HEK293 (cell line): Measurements from ENCODE around the gene MAP3K5.
A peak's percentile ranks its signal among the peaks of the same experiment; 100 is the strongest.

ENCODE experiments used
- CTCF ChIA-PET: fragments of 350-600 bp; formaldehyde crosslinking; extraction: SDS; loops from one replicate; lab custom pipeline; 2021; ENCODE audit warnings: antibody characterized with exemption; lab: Yijun Ruan, JAX
- POLR2A ChIA-PET: fragments of 300-600 bp; formaldehyde crosslinking; extraction: SDS; loops from one replicate; lab custom pipeline; 2020; ENCODE audit warnings: antibody characterized with exemption, inconsistent platforms; lab: Yijun Ruan, JAX
- H3K27ac ChIP-seq: fragments of 200-500 bp; sonication (Bioruptor generic); 2 replicates; pipeline ENCODE4 v1.5.1; 2014; ENCODE audit warnings: low read depth, low read length, control low read depth, inconsistent platforms; ENCODE audit errors: extremely low read depth
- H3K36me3 ChIP-seq, 2 experiments: fragments of 200-500 bp in 1 of 2; sonication (Bioruptor generic) in 1 of 2; 1 replicate in 1 of 2; 2 replicates in 1 of 2; pipeline ENCODE4 v1.5.1; 2014 to 2017; ENCODE audit warnings: inconsistent platforms in 2 of 2, low read length in 2 of 2; ENCODE audit not compliant: control insufficient read depth in 2 of 2, insufficient read depth in 1 of 2
- H3K4me1 ChIP-seq: fragments of 200-500 bp; sonication (Bioruptor generic); 2 replicates; pipeline ENCODE4 v1.5.1; 2014; ENCODE audit warnings: mild to moderate bottlenecking, low read length, inconsistent platforms; ENCODE audit not compliant: control insufficient read depth, insufficient read depth
- H3K4me3 ChIP-seq: 2 replicates; pipeline ENCODE4 v1.5.1; 2011; ENCODE audit warnings: low read depth, mild to moderate bottlenecking, control low read depth, low read length, moderate library complexity
- H3K9me3 ChIP-seq: fragments of 200-500 bp; sonication (Bioruptor generic); 2 replicates; pipeline ENCODE4 v1.5.1; 2014; ENCODE audit warnings: low read depth, low read length, inconsistent platforms; ENCODE audit not compliant: control insufficient read depth, insufficient read depth
- PRDM1 ChIP-seq: fragments of 450-650 bp; formaldehyde crosslinking; IDR thresholded peaks from 2 replicates; pipeline ENCODE4; 2016; ENCODE audit warnings: missing biosample characterization, missing genetic modification characterization
- REPIN1 ChIP-seq: fragments of 450-650 bp; formaldehyde crosslinking; IDR thresholded peaks from 2 replicates; pipeline ENCODE4 v1.5.1; 2017; ENCODE audit warnings: missing biosample characterization, missing genetic modification characterization, low read depth
- TCF7L2 ChIP-seq: IDR thresholded peaks from 2 replicates; pipeline ENCODE4 v1.6.1; 2011; ENCODE audit warnings: low read depth, mild to moderate bottlenecking, inconsistent platforms, low read length, moderate library complexity, borderline replicate concordance
- YY1 ChIP-seq: fragments of 450-650 bp; formaldehyde crosslinking; IDR thresholded peaks from 2 replicates; pipeline ENCODE4 v1.5.1; 2018; ENCODE audit warnings: missing biosample characterization, missing genetic modification characterization
- ZBTB21 ChIP-seq: fragments of 450-650 bp; formaldehyde crosslinking; IDR thresholded peaks from 2 replicates; pipeline ENCODE4 v1.5.1; 2017; ENCODE audit warnings: missing biosample characterization, missing genetic modification characterization
- ZNF121 ChIP-seq: fragments of 450-650 bp; formaldehyde crosslinking; IDR thresholded peaks from 2 replicates; pipeline ENCODE4 v1.5.1; 2016; ENCODE audit warnings: missing biosample characterization, missing genetic modification characterization
- ZNF335 ChIP-seq: fragments of 450-650 bp; formaldehyde crosslinking; conservative IDR thresholded peaks from 2 replicates; pipeline ENCODE4 v1.5.1; 2016; ENCODE audit warnings: missing biosample characterization, missing genetic modification characterization
- ZNF37A ChIP-seq: fragments of 450-650 bp; IDR thresholded peaks from 2 replicates; pipeline ENCODE4 v1.5.1; 2018; ENCODE audit warnings: missing biosample characterization, missing genetic modification characterization
- ZNF473 ChIP-seq: fragments of 450-650 bp; formaldehyde crosslinking; IDR thresholded peaks from 2 replicates; pipeline ENCODE4 v1.5.1; 2017; ENCODE audit warnings: missing biosample characterization, missing genetic modification characterization
- ZNF624 ChIP-seq: fragments of 450-650 bp; formaldehyde crosslinking; IDR thresholded peaks from 2 replicates; pipeline ENCODE4 v1.5.1; 2017; ENCODE audit warnings: missing biosample characterization, missing genetic modification characterization
- ZNF626 ChIP-seq: fragments of 450-650 bp; sonication (Bioruptor Pico); formaldehyde crosslinking; IDR thresholded peaks from 2 replicates; pipeline ENCODE4 v1.5.1; 2018; ENCODE audit warnings: missing biosample characterization, missing genetic modification characterization, inconsistent platforms
- ZNF701 ChIP-seq: fragments of 450-650 bp; formaldehyde crosslinking; IDR thresholded peaks from 2 replicates; pipeline ENCODE4 v1.5.1; 2016; ENCODE audit warnings: missing biosample characterization, missing genetic modification characterization
- ZNF768 ChIP-seq: fragments of 450-650 bp; formaldehyde crosslinking; IDR thresholded peaks from 2 replicates; pipeline ENCODE4 v1.5.1; 2018; ENCODE audit warnings: missing biosample characterization, mild to moderate bottlenecking, missing genetic modification characterization
- ZNF791 ChIP-seq: fragments of 450-650 bp; formaldehyde crosslinking; IDR thresholded peaks from 2 replicates; pipeline ENCODE4 v1.5.1; 2016; ENCODE audit warnings: missing biosample characterization, missing genetic modification characterization
- TF ChIP-seq, protein P1 (sequence below): fragments of 450-650 bp; formaldehyde crosslinking; IDR thresholded peaks from 2 replicates; pipeline ENCODE4 v1.5.1; 2016; ENCODE audit warnings: missing biosample characterization, missing genetic modification characterization
- TF ChIP-seq, protein P2 (sequence below): fragments of 450-650 bp; formaldehyde crosslinking; IDR thresholded peaks from 2 replicates; pipeline ENCODE4 v1.5.1; 2016; ENCODE audit warnings: missing biosample characterization, missing genetic modification characterization
- TF ChIP-seq, protein P3 (sequence below): fragments of 450-650 bp; formaldehyde crosslinking; IDR thresholded peaks from 2 replicates; pipeline ENCODE4; 2016; ENCODE audit warnings: missing biosample characterization, missing genetic modification characterization
- TF ChIP-seq, protein P4 (sequence below): fragments of 450-650 bp; formaldehyde crosslinking; IDR thresholded peaks from 2 replicates; pipeline ENCODE4 v1.5.1; 2016; ENCODE audit warnings: missing biosample characterization, missing genetic modification characterization, low read depth
- TF ChIP-seq, protein P5 (sequence below): fragments of 450-650 bp; formaldehyde crosslinking; IDR thresholded peaks from 2 replicates; pipeline ENCODE4 v1.5.1; 2017; ENCODE audit warnings: missing biosample characterization, missing genetic modification characterization

MAP3K5 gene

DNA sequence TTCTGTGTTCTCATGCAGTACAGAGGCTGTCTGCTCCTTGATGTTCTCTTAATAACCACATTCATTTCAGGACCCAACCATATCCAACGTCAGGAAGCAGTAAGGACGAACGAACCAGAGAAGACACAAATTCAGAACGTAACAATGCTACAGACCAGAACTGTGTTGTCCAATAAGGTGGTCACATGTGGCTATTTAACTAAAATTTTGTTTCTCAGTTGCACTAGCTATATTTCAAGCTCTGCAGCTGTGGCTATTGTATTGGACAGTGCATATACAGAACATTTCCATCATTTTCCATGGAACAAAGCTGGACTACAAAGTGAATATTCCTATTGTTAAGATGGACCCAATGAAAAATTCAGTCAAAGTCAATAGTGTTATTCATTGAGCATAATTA lies 269.1 kb downstream of the MAP3K5 start:
- H3K4me1 ChIP-seq = peaks cover 29% of the 10 kb centered on the region
- TF ChIP-seq ZNF626 (tag by site-specific recombination) (no peak), PRDM1 (tag by site-specific recombination) (no peak), ZNF701 (tag by site-specific recombination) (no peak), ZNF624 (no peak), YY1 (tag by site-specific recombination) (no peak)
- TF ChIP-seq, protein P1, sequence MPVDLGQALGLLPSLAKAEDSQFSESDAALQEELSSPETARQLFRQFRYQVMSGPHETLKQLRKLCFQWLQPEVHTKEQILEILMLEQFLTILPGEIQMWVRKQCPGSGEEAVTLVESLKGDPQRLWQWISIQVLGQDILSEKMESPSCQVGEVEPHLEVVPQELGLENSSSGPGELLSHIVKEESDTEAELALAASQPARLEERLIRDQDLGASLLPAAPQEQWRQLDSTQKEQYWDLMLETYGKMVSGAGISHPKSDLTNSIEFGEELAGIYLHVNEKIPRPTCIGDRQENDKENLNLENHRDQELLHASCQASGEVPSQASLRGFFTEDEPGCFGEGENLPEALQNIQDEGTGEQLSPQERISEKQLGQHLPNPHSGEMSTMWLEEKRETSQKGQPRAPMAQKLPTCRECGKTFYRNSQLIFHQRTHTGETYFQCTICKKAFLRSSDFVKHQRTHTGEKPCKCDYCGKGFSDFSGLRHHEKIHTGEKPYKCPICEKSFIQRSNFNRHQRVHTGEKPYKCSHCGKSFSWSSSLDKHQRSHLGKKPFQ (tag by site-specific recombination) = no peak
- TF ChIP-seq, protein P2, sequence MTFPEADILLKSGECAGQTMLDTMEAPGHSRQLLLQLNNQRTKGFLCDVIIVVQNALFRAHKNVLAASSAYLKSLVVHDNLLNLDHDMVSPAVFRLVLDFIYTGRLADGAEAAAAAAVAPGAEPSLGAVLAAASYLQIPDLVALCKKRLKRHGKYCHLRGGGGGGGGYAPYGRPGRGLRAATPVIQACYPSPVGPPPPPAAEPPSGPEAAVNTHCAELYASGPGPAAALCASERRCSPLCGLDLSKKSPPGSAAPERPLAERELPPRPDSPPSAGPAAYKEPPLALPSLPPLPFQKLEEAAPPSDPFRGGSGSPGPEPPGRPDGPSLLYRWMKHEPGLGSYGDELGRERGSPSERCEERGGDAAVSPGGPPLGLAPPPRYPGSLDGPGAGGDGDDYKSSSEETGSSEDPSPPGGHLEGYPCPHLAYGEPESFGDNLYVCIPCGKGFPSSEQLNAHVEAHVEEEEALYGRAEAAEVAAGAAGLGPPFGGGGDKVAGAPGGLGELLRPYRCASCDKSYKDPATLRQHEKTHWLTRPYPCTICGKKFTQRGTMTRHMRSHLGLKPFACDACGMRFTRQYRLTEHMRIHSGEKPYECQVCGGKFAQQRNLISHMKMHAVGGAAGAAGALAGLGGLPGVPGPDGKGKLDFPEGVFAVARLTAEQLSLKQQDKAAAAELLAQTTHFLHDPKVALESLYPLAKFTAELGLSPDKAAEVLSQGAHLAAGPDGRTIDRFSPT = no peak
- TF ChIP-seq, protein P3, sequence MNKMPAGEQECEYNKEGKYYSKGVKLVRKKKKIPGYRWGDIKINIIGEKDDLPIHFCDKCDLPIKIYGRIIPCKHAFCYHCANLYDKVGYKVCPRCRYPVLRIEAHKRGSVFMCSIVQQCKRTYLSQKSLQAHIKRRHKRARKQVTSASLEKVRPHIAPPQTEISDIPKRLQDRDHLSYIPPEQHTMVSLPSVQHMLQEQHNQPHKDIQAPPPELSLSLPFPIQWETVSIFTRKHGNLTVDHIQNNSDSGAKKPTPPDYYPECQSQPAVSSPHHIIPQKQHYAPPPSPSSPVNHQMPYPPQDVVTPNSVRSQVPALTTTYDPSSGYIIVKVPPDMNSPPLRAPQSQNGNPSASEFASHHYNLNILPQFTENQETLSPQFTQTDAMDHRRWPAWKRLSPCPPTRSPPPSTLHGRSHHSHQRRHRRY (tag by site-specific recombination) = no peak
- TF ChIP-seq, protein P4, sequence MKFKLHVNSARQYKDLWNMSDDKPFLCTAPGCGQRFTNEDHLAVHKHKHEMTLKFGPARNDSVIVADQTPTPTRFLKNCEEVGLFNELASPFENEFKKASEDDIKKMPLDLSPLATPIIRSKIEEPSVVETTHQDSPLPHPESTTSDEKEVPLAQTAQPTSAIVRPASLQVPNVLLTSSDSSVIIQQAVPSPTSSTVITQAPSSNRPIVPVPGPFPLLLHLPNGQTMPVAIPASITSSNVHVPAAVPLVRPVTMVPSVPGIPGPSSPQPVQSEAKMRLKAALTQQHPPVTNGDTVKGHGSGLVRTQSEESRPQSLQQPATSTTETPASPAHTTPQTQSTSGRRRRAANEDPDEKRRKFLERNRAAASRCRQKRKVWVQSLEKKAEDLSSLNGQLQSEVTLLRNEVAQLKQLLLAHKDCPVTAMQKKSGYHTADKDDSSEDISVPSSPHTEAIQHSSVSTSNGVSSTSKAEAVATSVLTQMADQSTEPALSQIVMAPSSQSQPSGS (tag by site-specific recombination) = no peak
- CTCF ChIA-PET = no interaction called here
- POLR2A ChIA-PET = no interaction called here
- H3K36me3 ChIP-seq = no peaks in the 10 kb centered on the region
- no peak overlapping the region for H3K4me3 ChIP-seq
- no peaks in the 10 kb centered on the region for H3K9me3 ChIP-seq
- no peak overlapping the region for H3K27ac ChIP-seq

DNA sequence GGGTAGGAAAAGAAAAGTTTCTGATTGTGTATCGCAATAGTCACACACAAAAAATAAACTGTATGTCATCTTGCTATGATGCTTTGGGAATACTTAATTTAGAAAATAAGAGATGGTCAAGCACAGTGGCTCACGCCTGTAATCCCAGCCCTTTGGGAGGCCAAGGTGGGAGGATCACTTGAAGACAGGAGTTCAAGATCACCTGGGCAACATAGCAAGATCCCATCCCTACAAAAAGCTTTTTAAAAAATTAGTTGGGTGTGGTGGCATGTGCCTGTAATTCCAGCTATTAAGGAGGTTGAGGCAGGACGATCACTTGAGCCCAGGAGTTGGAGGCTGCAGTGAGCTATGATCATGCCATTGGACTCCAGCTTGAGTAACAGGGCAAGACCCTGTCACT lies 269.6 kb downstream of the MAP3K5 start:
- peaks cover 30% of the 10 kb centered on the region for H3K4me1 ChIP-seq
- no peak overlapping the region for H3K27ac ChIP-seq
- ChIA-PET CTCF (no interaction called here), POLR2A (no interaction called here)
- TF ChIP-seq, protein P5, sequence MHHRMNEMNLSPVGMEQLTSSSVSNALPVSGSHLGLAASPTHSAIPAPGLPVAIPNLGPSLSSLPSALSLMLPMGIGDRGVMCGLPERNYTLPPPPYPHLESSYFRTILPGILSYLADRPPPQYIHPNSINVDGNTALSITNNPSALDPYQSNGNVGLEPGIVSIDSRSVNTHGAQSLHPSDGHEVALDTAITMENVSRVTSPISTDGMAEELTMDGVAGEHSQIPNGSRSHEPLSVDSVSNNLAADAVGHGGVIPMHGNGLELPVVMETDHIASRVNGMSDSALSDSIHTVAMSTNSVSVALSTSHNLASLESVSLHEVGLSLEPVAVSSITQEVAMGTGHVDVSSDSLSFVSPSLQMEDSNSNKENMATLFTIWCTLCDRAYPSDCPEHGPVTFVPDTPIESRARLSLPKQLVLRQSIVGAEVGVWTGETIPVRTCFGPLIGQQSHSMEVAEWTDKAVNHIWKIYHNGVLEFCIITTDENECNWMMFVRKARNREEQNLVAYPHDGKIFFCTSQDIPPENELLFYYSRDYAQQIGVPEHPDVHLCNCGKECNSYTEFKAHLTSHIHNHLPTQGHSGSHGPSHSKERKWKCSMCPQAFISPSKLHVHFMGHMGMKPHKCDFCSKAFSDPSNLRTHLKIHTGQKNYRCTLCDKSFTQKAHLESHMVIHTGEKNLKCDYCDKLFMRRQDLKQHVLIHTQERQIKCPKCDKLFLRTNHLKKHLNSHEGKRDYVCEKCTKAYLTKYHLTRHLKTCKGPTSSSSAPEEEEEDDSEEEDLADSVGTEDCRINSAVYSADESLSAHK (tag by site-specific recombination) = no peak
- 0 out of 2 replicates have a peak, but pooled peaks have one; percentile 62 for TF ChIP-seq ZNF121 (tag by site-specific recombination)
- no peak overlapping the region for H3K4me3 ChIP-seq
- H3K36me3 ChIP-seq = no peaks in the 10 kb centered on the region
- H3K9me3 ChIP-seq = no peaks in the 10 kb centered on the region

DNA sequence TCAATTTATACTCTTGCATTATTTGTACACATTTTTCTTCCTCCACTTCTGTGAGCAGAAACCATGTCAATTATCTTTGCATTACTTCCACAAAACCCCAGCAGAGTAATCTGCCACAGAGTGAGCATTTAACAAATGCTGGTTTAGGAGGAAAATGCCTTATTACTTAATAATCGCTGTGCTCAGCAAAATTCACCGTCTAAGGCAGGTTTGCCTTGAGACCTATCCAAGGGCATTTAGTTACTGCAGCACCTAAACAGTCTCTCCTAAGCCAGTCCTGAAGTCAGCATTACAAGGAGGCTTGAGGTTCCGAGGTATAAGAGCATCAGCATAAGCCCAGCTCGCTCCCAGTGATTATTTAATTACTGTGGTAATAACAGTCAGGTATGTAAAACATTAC lies 270.4 kb downstream of the MAP3K5 start:
- Histone ChIP-seq H3K36me3 (no peaks in the 10 kb centered on the region), H3K4me3 (no peak overlapping the region), H3K4me1 (peaks cover 28% of the 10 kb centered on the region), H3K27ac (no peak overlapping the region), H3K9me3 (no peaks in the 10 kb centered on the region)
- POLR2A ChIA-PET = no interaction called here
- CTCF ChIA-PET = interaction anchor here (0.6 kb wide), 2 partner anchors 51 to 99 kb away, joined by 3 to 4 read pairs; no protein-coding TSS in a partner anchor
- TF ChIP-seq REPIN1 (tag by site-specific recombination) (no peak), ZNF37A (no peak), ZNF335 (no peak), ZBTB21 (tag by site-specific recombination) (no peak), ZNF768 (tag by site-specific recombination) (no peak), ZNF473 (tag by site-specific recombination) (no peak), TCF7L2 (no peak), ZNF791 (tag by site-specific recombination) (no peak)
